22Rv1 (cell line): Measurements from ENCODE around the gene EHHADH.

Experiments
- ZFX ChIP-seq: fragments of 450-650 bp; IDR thresholded peaks from 2 replicates; pipeline ENCODE4 v1.6.1; 2017; ENCODE audit warnings: antibody characterized with exemption, borderline replicate concordance
- TF ChIP-seq, protein P1 (sequence below): fragments of 450-650 bp; IDR thresholded peaks from 2 replicates; pipeline ENCODE4 v1.5.1; 2017; ENCODE audit warnings: mild to moderate bottlenecking

DNA sequence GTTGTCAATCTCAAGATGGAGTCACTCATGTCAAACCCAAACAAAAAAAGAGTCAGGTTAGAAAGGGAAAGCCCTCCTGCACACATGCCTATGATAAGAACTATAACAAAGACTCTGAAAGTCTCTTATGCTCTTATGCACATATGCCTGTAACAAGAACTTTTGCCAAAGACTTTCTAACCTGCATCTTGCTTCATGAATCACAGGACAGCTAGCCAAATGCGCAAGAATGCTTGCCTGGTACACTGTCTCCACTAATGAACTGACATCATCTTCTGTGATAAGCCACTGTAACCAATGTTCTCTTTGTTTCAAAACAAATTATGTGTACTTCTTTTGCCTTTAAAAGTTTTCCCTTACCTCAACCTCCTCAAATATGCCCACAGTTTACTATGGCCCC lies 18.2 kb upstream of the EHHADH start:
- TF ChIP-seq, protein P1, sequence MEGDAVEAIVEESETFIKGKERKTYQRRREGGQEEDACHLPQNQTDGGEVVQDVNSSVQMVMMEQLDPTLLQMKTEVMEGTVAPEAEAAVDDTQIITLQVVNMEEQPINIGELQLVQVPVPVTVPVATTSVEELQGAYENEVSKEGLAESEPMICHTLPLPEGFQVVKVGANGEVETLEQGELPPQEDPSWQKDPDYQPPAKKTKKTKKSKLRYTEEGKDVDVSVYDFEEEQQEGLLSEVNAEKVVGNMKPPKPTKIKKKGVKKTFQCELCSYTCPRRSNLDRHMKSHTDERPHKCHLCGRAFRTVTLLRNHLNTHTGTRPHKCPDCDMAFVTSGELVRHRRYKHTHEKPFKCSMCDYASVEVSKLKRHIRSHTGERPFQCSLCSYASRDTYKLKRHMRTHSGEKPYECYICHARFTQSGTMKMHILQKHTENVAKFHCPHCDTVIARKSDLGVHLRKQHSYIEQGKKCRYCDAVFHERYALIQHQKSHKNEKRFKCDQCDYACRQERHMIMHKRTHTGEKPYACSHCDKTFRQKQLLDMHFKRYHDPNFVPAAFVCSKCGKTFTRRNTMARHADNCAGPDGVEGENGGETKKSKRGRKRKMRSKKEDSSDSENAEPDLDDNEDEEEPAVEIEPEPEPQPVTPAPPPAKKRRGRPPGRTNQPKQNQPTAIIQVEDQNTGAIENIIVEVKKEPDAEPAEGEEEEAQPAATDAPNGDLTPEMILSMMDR: no peak
- TF ChIP-seq ZFX: no peak
